Activated CD8-positive, alpha-beta memory T cell treated with anti-CD3 and anti-CD28 coated beads for 48 hours (primary cell): ENCODE measurements around the gene DDX10.

Experiments
- DNase-seq, 3 experiments: peaks; one replicate each; pipeline ENCODE4 v3.0.0-alpha.2; 2020; ENCODE audit warnings: low read depth in 2 of 3, low spot score in 2 of 3

The DDX10 gene

DNA sequence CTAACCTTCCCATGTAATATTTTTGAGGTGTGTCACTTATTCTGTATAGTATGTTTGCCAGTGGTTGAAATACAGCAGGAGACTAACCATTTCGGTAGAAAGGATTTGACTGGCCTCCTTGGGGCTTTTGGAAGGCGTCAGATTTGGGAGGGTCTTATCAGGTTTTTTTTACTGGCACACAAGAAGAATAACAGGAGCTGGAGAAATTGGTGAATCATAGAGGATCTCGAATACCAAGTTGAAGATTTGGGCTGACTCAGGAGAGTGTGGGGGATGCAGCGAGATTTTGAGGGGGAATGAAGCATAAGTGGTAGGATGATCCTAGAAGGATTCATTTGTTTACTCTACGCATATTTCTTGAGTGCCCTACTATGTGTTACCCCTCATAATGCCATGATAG, 200.5 kb downstream of the DDX10 start:
- DNase-seq = no peak

DNA sequence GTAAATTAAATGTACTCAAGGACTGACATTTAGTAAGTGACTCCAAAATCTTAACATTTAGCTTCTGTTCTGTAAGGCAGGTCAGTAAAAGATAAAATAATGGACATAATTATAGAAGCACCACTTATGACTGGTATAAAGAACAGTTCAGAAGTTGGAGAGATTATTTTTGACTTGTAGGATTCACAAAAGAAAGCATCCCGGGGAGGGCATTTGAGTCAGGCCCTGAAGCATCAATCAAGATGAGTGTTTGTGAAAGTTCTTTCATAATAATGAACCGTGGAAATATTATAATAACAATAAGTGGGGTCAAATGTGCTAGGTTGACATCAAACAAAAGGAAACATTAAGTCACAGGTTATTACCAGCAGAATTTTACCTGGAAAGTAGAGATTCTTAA, 201.9 kb downstream of the DDX10 start:
- DNase-seq = no peak

DNA sequence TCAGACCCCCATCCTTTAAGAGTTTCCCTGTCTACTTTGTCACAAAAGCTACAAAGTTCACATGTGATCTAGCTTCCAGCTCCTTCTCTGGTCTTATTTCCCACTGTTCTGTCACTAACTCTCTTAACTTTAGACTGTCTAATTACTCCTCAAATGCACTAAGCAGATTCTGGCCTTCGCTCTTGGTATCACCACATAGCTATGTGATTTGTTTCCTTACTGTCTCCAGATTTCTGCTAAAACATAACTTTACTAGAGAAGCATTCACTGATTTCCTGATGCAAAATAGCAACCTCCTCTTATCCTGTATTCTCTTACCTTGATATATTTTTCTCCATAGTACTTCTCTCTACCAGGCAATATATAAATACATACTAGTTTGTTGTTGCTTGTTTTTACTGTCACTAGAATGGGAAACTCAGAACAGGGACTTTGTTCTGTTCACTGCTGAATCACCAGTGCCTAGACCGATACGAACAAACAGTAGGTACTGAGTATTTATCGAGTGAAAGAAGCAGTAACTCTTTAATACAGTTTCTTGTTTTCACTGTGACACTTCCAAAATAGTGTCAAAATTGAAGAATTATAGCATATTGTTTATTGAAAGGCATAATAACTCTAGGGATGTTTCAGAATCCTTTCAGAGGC, 205.6 kb downstream of the DDX10 start:
- DNase-seq = no peak

DNA sequence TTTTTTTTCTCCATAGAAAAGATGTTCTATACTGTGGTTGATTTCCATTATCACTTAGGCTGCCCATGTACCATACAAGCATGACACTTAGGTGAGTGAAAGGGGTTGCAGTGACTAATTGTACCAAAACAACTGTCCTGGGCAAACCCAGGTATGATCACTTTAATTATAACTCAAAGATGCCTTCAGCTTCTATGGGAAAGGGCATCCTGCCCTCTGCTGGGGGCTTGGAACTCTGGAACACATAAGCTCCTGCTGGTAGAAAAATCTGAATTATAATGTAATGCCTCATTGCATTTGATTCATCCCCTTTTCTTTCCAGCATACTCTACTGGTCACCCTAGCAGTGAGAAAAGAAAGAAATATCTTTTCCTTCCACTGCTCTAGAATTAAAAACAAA, 206.3 kb downstream of the DDX10 start:
- no peak for DNase-seq

DNA sequence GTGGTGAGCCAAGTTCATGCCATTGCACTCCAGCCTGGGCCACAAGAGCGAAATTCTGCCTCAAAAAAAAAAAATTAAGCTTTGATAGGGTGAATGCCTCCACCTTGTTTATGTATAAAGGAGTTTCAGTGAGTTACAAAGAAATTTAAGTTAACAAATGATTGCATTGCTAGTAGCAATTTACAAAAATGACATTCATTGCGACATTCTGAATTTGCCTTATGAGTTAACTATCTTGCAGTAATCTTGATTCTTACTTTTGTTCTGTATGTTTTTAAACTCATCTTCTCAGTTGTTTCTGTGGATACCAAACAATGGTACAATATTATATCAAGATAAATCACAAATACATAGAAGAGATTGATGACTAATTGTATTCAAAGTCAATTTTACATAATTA, 207.0 kb downstream of the DDX10 start:
- DNase-seq = no peak

DNA sequence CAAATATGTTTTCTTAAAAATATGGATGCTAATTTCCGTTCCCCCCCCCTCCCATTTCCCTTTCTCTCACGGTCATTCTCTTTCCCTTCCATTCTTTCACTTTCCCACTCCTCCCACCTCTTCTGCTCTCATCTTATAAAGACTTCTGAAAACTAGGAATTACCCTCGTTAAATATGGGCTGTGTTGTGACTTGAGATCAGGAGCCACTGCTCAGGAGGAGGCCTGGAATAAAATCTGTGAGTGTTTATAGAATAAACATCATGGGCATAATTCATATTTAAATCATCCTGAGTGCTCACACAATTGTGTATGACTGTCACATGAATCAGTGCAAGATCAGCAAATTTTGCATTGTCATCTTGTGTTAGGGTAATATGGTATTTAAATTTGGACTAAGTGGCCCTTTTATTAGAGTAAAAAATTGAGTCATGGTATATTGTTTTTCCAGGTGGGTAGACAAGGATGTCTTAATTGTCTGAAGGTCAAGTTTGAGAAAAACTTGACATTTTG, 208.0 kb downstream of the DDX10 start:
- no peak for DNase-seq

DNA sequence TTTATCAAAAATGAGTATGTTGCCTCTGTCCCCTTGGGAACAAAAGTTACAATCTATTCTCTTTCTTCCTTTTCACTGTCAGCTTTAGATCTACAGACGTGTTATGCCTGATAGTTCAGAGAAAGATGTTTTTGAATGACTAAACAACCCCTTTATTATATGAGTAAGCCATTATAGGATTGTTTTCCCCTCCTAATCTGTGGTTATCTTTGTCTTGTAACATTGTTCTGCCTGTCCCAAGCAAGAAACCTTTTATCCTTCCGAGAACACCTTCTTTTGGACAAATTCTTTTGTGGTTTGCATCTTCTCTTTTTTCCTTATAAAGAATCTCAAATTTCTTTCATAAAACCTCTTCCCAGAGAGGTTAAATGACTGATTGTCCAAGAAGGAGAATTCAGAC, 208.4 kb downstream of the DDX10 start:
- DNase-seq = no peak

DNA sequence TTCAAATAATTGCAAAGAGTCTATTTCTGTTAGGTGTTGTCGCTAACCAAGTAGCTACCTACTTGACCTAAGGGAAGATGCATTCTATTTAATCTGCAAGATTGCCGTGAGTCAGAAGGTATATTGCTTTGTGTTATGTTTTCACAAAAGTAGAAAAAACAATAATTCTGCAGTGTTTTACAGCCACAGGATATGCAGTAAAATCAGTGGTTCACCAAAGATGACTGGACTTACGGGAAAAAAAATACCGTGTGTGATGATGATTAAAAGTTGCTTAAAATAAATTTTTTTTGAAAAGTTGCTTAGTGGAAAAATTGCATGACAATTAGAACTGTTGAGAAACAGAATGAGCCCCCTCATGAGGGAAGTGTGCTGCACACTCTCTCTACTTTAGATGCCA, 209.1 kb downstream of the DDX10 start:
- no peak for DNase-seq

DNA sequence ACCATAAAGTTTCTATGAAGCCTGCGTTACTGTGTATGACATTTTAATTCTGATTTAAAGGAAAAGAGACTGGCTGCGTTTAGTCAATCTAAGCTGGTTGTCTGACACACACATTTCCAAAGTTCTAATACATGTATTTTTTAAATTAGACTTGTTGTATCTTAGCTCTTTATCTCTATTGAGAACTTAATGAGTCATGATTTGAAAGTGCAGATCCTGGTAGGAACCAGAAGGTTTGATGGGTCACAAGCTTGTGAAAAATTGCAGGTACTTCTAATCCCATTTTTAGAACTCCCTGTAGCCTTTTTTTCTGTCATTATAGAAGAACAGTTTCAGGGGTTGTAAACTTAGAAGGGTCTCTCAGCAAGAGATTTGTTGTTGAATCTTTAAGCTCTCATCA, 210.3 kb downstream of the DDX10 start:
- DNase-seq = no peak

DNA sequence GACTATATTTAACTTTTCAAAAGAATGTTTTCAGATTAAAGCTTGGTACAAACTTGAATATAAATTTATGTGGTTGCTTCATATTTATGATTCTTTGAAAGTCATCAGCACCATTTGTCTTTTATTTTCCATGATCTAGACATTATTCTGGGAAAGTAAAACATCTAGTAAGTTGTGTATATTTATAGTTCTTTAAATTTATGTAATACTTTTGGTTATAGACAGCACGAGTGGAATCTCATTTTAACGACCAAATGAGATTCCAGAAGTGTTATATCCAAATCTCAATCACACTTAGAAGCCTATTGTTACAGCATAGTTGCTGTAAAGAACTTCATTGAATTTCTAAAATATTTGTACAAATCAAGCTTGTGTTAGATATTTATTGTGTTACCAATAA, 212.3 kb downstream of the DDX10 start:
- no peak for DNase-seq

DNA sequence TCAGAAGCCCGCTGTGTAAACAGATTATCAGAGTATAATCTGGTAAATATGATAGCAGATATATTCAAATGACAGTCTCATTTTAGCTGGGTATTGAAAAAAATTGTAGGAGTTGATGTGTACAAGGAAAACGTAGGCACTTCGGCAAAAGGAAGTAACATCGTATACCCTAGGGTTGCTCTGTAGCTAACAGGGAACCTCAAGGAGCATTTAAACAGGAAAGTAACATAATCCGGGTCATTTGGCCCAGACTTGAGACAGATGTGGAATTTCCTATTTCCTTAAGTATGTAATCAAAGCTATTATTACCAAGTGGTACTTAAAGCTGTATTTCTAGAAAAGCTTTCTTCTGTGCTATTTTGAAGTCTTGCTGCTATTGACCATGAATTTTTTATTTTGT, 215.6 kb downstream of the DDX10 start:
- no peak for DNase-seq

DNA sequence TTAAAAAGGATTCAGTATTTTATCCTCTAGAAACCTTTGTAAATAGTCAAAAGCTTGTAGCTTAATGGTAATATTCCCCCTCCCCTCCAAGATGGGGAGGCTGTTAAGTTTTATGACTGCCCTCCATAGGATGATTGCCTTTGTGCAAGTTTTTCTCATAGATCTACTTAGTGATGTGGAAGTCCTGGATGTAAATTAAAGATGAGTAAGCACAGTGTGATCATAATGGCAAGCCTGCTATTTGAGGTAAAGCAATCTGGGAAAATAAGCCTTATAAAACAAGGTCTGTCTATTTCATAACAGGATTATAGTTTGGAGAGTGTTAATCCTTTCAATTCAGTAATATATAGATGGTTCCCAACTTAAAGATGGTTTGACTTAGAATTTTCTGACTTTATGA, 216.3 kb downstream of the DDX10 start:
- no peak for DNase-seq

DNA sequence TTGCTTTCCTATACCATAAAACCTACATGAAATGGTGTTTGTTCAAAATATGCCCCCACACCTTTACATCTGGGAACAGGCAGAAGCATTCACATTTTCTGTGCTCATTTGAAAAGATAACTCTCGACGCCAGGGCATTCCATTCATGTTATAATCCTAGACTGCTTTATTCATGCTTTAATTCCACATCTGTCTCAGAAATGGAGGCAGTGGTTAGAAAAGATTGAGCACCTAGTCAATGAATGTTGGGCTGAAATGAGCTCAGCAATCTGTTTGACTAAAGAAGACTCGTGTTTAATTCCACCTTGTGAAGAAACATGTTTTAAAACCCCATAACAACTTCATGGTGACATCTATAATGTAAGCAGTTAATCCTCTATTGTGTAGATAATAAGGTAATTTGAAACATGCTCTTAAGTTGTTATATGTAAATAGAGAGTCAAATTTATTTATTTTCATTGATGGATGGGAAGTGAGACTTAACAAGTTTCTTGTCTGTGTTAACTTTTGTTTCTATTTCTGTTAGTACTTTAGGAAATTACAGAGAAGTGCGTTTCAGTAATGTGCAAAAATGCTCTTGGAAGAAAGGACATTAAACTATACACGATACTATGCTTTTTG, 217.5 kb downstream of the DDX10 start:
- no peak for DNase-seq

DNA sequence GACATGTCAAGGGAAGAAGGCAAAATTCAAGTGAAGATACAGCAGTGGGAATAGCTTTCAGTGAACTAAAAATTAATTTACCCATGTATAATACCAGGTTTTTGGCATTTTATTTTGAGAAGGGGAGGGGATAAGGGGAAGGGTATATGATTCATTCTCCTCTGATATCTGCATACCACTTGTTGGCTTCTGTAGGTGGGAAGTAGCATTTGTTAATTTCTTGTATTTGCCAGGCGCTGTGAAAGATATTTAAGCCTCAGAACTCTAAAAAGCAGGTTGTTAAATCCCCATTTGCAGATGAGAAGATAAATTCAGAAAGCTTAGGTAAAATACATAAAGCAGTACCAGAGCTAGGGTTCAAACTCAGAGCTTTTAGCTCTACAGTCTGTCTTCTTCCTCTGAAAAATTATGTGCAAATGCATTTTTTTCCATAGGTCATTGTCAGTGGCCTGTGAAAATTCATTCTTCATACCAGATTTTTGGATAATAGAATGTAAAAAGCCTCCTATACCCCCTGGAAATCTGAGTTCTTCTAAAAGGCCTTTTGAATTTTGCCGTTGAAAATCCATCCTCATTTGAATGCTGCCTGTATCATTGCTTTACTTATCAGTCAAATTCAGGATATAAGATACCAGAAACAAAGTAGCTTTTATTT, 221.3 kb downstream of the DDX10 start:
- no peak for DNase-seq

DNA sequence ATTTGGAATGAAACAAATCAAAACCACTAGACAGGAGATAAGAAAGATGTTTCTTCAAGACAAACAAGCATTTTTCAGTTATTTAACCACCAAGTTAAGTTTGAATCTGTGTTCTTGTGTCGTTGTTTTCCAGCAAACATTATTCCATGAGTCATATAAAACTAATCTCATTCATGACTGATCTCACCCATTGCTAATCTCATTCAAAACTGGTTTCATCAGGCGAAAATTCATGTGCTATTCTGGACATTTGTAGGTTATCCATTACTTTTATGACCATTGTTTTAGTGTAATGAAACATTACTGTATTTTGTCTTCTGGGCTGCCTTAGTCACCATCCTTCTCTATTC, 221.8 kb downstream of the DDX10 start:
- no peak for DNase-seq

DNA sequence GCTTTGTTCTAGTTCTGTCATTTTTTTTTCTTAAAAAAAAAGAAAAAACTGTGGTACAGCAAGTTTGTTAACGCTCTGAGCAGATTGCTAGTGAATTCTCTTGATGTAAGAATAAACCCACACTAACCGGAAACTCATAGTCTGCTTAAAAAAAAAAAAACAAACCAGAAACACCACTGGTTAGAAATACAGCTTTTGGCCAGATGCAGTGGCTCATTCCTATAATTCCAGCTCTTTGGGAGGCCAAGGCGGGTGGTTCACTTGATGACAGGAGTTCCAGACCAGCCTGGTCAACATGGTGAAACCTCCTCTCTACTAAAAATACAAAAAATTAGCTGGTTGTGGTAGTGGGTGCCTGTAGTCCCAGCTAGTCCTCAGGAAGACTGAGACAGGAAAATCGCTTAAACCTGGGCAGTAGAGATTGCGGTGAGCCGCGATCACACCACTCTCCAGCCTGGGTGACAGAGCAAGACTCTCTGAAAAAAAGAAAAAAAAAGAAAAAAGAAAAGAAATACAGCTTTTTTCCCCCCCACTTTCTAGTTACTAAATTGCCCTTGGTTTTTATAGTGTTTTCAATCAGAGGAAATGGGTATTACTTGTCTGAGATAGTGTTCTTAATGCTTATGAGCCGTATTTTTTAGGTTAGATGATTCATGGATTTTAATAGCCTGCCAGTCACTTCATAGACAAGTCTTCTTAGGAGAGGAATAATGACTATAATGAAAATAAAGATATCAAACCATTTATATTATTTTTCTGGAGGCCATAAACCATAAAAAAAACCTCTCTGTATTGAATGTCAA, 222.8 kb downstream of the DDX10 start:
- no peak for DNase-seq

DNA sequence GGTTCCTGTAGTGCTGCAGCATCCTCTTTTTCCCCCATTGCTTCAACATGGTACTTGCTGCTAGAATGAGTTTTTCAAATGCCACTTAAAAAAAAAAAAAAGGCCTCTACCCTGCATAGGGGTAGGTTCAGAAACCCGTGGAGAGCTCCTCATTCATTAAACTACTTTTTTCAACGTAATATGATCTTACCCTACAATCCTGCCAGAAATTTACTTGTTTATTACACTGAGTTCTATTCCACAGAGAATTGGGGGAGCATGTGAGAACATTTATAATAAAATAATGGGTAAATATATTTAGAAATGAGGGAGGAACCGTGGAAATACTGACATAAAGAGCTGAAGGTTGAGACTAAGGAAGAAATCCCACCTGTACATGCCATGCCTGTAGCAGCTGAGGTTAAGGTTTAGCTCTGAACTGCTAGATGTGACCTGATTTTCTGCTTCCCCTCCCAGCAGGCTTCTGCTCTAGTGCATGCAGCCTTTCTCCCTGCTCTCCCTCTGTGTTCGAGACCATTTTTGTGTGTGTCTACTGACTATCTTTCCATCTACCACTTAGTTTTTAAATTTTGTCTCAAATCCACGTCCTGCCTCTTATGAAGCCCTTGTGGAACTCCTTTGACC, 225.7 kb downstream of the DDX10 start:
- DNase-seq = no peak

DNA sequence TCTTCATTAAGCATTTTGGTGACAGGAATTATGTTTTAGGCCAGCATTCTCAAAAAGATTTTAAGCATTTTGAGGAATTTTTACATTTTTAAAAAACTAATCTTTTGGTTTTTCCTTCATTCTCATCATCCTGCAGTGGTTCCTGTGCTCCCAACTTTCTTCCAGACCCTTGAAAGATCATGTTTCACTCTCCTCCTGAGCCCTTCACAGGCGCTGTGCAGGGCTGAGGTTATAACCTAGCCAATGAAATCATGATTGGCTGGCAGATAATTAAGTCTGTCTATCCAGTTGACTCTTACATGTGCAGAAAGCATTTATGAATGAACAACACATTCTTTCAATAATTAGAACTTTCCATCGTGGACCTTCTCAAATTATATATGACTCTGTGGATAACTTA, 226.3 kb downstream of the DDX10 start:
- DNase-seq = no peak

DNA sequence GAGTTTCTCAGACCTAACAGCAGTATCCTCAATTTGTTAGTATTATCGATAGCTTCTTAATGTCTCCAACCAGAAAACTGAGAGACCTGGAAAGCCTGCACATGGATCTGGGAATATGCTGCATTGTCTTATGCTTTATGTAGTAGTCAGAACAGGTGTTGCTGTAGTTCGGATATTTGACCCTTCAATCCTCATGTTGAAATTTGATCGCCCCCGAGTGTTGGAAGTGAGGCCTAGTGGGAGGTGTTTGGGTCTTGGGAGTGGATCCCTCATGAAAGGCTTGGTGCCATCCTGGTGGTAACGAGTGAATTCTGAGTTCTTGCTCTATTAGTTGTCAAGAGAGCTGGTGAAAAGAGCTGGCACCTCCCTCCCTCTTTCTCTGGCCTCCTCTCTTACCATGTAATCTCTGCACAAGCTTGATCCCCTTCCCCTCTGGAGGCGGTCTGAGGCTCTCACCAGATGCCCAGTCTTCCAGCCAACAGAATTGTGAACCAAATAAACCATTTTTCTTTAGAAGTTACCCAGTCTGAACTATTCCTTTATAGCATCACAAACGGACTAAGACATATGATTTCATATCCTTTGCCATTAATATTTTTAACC, 227.1 kb downstream of the DDX10 start:
- no peak for DNase-seq

DNA sequence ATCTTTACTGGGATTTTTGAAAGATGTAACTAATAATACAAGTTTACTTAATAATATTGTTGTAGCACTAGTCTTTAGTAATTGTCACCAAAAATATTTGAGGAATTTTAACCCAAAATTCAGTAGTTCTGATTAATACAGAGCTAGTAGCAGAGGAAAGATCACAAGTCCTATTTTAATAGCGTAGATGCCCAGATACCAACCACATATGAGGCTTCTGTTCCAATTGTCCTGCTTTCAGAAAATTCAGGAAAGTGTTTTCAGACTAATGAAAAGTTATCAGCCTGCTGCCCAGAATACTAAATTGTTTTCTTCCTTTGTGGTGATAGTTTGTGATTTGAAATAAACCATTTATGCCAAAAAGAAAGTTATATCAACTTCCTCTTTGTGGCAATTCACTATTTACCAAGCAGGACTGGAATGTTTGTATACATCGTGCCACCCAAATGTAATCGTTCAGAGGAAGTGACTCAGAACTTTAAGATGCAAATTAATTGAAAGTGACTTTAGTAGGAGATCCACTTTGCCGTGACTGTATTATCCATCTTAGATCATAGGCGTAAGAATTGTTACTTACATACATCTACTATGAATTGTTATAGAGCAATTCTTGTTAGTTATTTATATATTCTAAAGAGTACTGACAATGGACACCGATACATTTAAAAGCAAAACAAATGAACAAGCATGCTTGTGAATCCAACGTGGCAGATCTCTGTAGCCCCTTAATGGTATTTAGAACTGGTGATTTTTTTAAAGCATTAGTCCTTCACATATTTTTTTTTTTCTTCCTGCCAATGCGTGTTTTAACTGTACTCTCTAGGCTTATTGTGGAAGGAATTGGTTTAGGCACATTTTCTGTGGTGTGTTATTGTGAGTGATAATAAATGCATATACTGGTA, 231.0 kb downstream of the DDX10 start:
- no peak for DNase-seq
